Progenitor cell of endocrine pancreas (in vitro differentiated cells): Measurements from ENCODE around the gene ENDOU. TPM values are rescaled to one million over a fixed set of nuclear protein-coding genes. Genes with fewer than 3 reads are reported as not detected.

Experiments used
- DNase-seq: peaks from one replicate; pipeline ENCODE4 v3.0.0; 2021; ENCODE audit warnings: low spot score; ENCODE audit not compliant: unreplicated experiment
- H3K27ac Mint-ChIP-seq: 2 replicates; pipeline ENCODE4 v1.8.0; 2021; ENCODE audit warnings: mild to moderate bottlenecking, moderate library complexity, mixed read lengths
- H3K27me3 Mint-ChIP-seq: 2 replicates; pipeline ENCODE4 v1.8.0; 2021; ENCODE audit warnings: mixed read lengths
- H3K36me3 Mint-ChIP-seq: 2 replicates; pipeline ENCODE4 v1.8.0; 2022; ENCODE audit warnings: mixed read lengths; ENCODE audit not compliant: insufficient read depth
- H3K4me1 Mint-ChIP-seq: 2 replicates; pipeline ENCODE4 v1.8.0; 2021; ENCODE audit warnings: low read depth, mixed read lengths
- H3K4me3 Mint-ChIP-seq: 2 replicates; pipeline ENCODE4 v1.8.0; 2021; ENCODE audit warnings: low read depth, mild to moderate bottlenecking, moderate library complexity, mixed read lengths
- H3K9me3 Mint-ChIP-seq: 2 replicates; pipeline ENCODE4 v1.8.0; 2021; ENCODE audit warnings: low read depth, mixed read lengths
- CTCF ChIP-seq: fragments of 200-600 bp; sonication (generic); IDR thresholded peaks from one replicate; pipeline ENCODE4 v1.5.0; 2021; ENCODE audit warnings: antibody characterized with exemption, mild to moderate bottlenecking; ENCODE audit not compliant: unreplicated experiment
- total RNA-seq: library from RNA; stranded (reverse); gene quantifications from 2 replicates; pipeline ENCODE4 v1.2.1, GENCODE V29; 2021

ENDOU gene
- total RNA-seq, 1 donor from 2014 or later: not detected

- H3K36me3 Mint-ChIP-seq: no peaks in the 10 kb centered on the region
- TF ChIP-seq CTCF: no peak
- H3K4me3 Mint-ChIP-seq: no peak overlapping the region
- peaks cover 32% of the 10 kb centered on the region for H3K27me3 Mint-ChIP-seq
- H3K9me3 Mint-ChIP-seq: no peaks in the 10 kb centered on the region
- no peak overlapping the region for H3K27ac Mint-ChIP-seq
- DNase-seq: no peak
- H3K4me1 Mint-ChIP-seq: peaks cover 10% of the 10 kb centered on the region
Observed at GRCh38 chr12:47755655-47756562, 30.6 kb upstream of the ENDOU start.

DNA sequence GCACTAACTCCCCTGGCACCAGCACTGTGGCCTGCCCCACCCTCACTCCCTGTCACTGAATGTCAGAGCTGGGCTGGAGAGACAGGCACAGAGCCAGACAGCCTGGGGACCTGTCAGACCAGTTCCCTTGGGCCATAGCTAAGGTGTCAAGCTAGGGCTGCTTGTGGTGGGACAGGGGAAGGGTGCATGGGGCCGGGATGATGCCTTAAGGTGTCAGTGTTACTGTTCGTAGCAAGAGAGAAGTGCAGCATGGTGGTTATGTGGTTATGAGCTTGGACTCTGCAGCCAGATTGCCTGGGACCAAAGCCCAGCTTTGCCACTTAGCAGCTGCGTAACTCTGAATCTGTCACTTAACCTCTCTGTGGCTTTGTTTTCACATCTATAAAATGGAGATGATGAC, 29.6 kb upstream of the ENDOU start:
- Mint-ChIP-seq H3K4me3 (no peak overlapping the region), H3K9me3 (no peaks in the 10 kb centered on the region), H3K27me3 (peaks cover 28% of the 10 kb centered on the region), H3K4me1 (peaks cover 10% of the 10 kb centered on the region), H3K36me3 (no peaks in the 10 kb centered on the region), H3K27ac (no peak overlapping the region)
- no peak for DNase-seq
- no peak for TF ChIP-seq CTCF

DNA sequence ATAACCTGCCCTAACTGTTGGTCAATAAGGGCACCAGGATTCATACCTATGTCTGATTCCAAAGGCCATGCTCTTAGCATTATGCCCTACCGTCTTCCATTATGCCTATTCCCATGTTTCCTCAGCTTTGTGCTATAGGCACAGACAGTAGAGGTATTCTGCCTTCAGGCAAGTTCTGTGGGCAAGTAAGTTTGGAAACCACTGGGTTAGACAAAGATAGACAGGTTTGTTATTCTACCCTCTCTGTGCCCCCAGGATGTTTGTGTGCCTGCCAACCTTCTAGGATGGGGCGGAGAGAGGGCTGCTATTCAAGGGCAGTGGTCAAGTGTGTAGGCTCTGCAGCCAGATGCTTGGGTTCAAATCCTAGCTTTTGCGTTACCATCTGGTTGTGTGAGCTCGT, 28.8 kb upstream of the ENDOU start:
- Mint-ChIP-seq H3K27me3 (peaks cover 27% of the 10 kb centered on the region), H3K4me3 (no peak overlapping the region), H3K27ac (no peak overlapping the region), H3K4me1 (peaks cover 10% of the 10 kb centered on the region), H3K9me3 (no peaks in the 10 kb centered on the region), H3K36me3 (no peaks in the 10 kb centered on the region)
- no peak for TF ChIP-seq CTCF
- no peak for DNase-seq

DNA sequence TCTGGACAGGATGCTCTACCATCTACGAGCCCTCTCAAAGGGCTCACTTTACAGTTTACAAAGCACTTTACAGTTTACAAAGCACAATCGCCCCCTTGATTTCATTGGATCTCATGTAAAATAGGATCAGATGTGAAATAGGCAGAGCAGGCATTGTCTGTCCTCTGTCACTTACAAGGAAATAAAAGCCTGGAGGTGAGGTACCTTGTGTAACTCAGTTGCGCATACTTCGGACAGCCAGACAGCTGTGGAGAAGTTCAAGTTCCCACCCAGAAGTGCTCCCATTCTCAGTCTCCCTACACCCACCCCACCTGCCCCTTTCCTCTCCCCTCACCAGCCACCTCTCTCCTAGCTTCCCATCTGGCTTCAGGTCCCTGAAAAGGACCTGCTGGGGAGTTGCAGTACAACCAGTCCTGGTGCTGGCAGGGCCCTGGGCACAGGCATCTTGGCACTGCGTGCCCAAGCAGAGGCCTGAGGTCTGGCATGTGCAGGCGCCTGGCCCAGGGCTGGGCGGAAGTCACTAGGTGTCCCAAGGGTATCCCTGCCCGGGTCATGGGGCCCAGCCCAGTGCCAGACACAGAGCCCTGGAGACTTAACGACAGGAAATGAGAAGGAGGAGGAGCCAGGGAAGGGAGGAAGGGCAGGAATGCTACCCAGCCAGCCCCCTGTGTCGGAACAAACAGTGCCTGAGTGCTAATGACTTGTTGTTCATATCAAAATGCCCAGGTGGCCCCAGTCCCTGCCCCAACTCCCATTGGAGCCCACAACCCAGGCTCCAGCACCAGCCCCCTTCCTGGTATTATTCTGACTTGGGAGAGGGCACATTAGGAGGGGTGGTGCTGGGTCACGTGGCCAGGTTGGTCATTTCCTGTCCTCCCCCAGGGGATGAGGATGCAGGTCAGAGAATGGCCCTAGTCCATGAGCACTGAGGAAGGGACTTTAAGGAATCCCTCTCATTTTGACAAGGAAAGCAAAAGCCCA, 28.0 kb upstream of the ENDOU start:
- no peaks in the 10 kb centered on the region for H3K9me3 Mint-ChIP-seq
- H3K4me1 Mint-ChIP-seq: peaks cover 9% of the 10 kb centered on the region
- H3K4me3 Mint-ChIP-seq: no peak overlapping the region
- TF ChIP-seq CTCF: no peak
- H3K27ac Mint-ChIP-seq: peak overlapping the region; percentile 83
- H3K36me3 Mint-ChIP-seq: no peaks in the 10 kb centered on the region
- DNase-seq: no peak
- peaks cover 26% of the 10 kb centered on the region for H3K27me3 Mint-ChIP-seq

DNA sequence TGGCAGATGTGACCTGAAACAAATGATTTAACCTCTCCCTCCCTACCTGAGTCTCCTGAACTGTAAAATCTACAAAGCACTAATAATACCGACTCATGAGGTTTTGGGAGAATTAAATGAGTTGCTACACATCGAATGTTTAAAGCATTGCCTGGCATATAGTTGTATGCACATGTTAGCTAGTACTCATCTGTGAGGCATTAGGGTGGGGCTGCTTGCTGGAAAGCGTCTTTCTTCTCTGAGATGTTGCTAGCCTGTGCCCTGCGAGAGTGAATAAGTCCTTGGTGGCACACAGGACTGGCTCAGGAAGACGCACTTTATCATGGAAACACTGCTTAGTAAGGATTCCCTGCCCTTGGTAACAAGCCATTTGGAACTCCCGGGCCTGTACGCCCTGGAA, 27.3 kb upstream of the ENDOU start:
- no peak overlapping the region for H3K4me3 Mint-ChIP-seq
- H3K27me3 Mint-ChIP-seq: peaks cover 20% of the 10 kb centered on the region
- no peaks in the 10 kb centered on the region for H3K9me3 Mint-ChIP-seq
- H3K4me1 Mint-ChIP-seq: peaks cover 7% of the 10 kb centered on the region
- H3K27ac Mint-ChIP-seq: no peak overlapping the region
- no peaks in the 10 kb centered on the region for H3K36me3 Mint-ChIP-seq
- no peak for TF ChIP-seq CTCF
- DNase-seq: no peak
